HEK293 (cell line): Measurements from ENCODE around the gene SMARCD2.
"Not testable (repeated sequence)": the region's sequence is repeated elsewhere in the genome, so short reads cannot be mapped to it uniquely, and the experiment has no call there.

ENCODE experiments used
- CTCF ChIA-PET: fragments of 350-600 bp; formaldehyde crosslinking; extraction: SDS; loops from one replicate; lab custom pipeline; 2021; ENCODE audit warnings: antibody characterized with exemption; lab: Yijun Ruan, JAX
- POLR2A ChIA-PET: fragments of 300-600 bp; formaldehyde crosslinking; extraction: SDS; loops from one replicate; lab custom pipeline; 2020; ENCODE audit warnings: antibody characterized with exemption, inconsistent platforms; lab: Yijun Ruan, JAX
- H3K27ac ChIP-seq: fragments of 200-500 bp; sonication (Bioruptor generic); 2 replicates; pipeline ENCODE4 v1.5.1; 2014; ENCODE audit warnings: low read depth, low read length, control low read depth, inconsistent platforms; ENCODE audit errors: extremely low read depth
- H3K36me3 ChIP-seq, 2 experiments: fragments of 200-500 bp in 1 of 2; sonication (Bioruptor generic) in 1 of 2; 1 replicate in 1 of 2; 2 replicates in 1 of 2; pipeline ENCODE4 v1.5.1; 2014 to 2017; ENCODE audit warnings: inconsistent platforms in 2 of 2, low read length in 2 of 2; ENCODE audit not compliant: control insufficient read depth in 2 of 2, insufficient read depth in 1 of 2
- H3K4me1 ChIP-seq: fragments of 200-500 bp; sonication (Bioruptor generic); 2 replicates; pipeline ENCODE4 v1.5.1; 2014; ENCODE audit warnings: mild to moderate bottlenecking, low read length, inconsistent platforms; ENCODE audit not compliant: control insufficient read depth, insufficient read depth
- H3K4me3 ChIP-seq: 2 replicates; pipeline ENCODE4 v1.5.1; 2011; ENCODE audit warnings: low read depth, mild to moderate bottlenecking, control low read depth, low read length, moderate library complexity
- H3K9me3 ChIP-seq: fragments of 200-500 bp; sonication (Bioruptor generic); 2 replicates; pipeline ENCODE4 v1.5.1; 2014; ENCODE audit warnings: low read depth, low read length, inconsistent platforms; ENCODE audit not compliant: control insufficient read depth, insufficient read depth
- KLF9 ChIP-seq: fragments of 450-650 bp; formaldehyde crosslinking; IDR thresholded peaks from 2 replicates; pipeline ENCODE4 v1.5.1; 2016; ENCODE audit warnings: missing biosample characterization, missing genetic modification characterization, low read depth
- PBX3 ChIP-seq: sonication (generic); formaldehyde crosslinking; IDR thresholded peaks from 2 replicates; pipeline ENCODE4 v1.8.1; 2022; ENCODE audit warnings: mild to moderate bottlenecking, moderate library complexity, missing genetic modification reagents
- PRDM1 ChIP-seq: fragments of 450-650 bp; formaldehyde crosslinking; IDR thresholded peaks from 2 replicates; pipeline ENCODE4; 2016; ENCODE audit warnings: missing biosample characterization, missing genetic modification characterization
- PRDM4 ChIP-seq: fragments of 450-650 bp; formaldehyde crosslinking; IDR thresholded peaks from 2 replicates; pipeline ENCODE4 v1.5.1; 2017; ENCODE audit warnings: missing biosample characterization, missing genetic modification characterization
- SETDB1 ChIP-seq: IDR thresholded peaks from one replicate; pipeline ENCODE4 v1.6.1; 2017; ENCODE audit warnings: mild to moderate bottlenecking, low read length, moderate library complexity, mixed read lengths; ENCODE audit not compliant: insufficient read length
- ZBTB26 ChIP-seq: fragments of 450-650 bp; formaldehyde crosslinking; optimal IDR thresholded peaks from 2 replicates; pipeline ENCODE3; 2016; ENCODE audit warnings: missing biosample characterization, mild to moderate bottlenecking, missing genetic modification characterization
- ZFP37 ChIP-seq: fragments of 450-650 bp; formaldehyde crosslinking; IDR thresholded peaks from 2 replicates; pipeline ENCODE4 v1.5.1; 2016; ENCODE audit warnings: missing biosample characterization, missing genetic modification characterization
- ZNF140 ChIP-seq: fragments of 450-650 bp; formaldehyde crosslinking; IDR thresholded peaks from 2 replicates; pipeline ENCODE4 v1.5.1; 2016; ENCODE audit warnings: missing biosample characterization, missing genetic modification characterization
- ZNF155 ChIP-seq: fragments of 450-650 bp; formaldehyde crosslinking; IDR thresholded peaks from 2 replicates; pipeline ENCODE4 v1.5.1; 2016; ENCODE audit warnings: missing biosample characterization, missing genetic modification characterization
- ZNF311 ChIP-seq: fragments of 450-650 bp; formaldehyde crosslinking; IDR thresholded peaks from 2 replicates; pipeline ENCODE4 v1.5.1; 2017; ENCODE audit warnings: missing biosample characterization, missing genetic modification characterization, borderline replicate concordance
- ZNF521 ChIP-seq: fragments of 450-650 bp; formaldehyde crosslinking; IDR thresholded peaks from 2 replicates; pipeline ENCODE4 v1.5.1; 2017; ENCODE audit warnings: missing biosample characterization, mild to moderate bottlenecking, missing genetic modification characterization
- ZNF561 ChIP-seq: fragments of 450-650 bp; IDR thresholded peaks from 2 replicates; pipeline ENCODE4 v1.5.1; 2018; ENCODE audit warnings: missing biosample characterization, missing genetic modification characterization, borderline replicate concordance
- ZNF580 ChIP-seq: fragments of 450-650 bp; formaldehyde crosslinking; IDR thresholded peaks from 2 replicates; pipeline ENCODE4 v1.5.1; 2016; ENCODE audit warnings: missing biosample characterization, missing genetic modification characterization
- ZNF654 ChIP-seq: fragments of 450-650 bp; formaldehyde crosslinking; IDR thresholded peaks from 2 replicates; pipeline ENCODE4 v1.5.1; 2016; ENCODE audit warnings: low read depth, missing biosample characterization, missing genetic modification characterization
- ZNF664 ChIP-seq: fragments of 450-650 bp; formaldehyde crosslinking; IDR thresholded peaks from 2 replicates; pipeline ENCODE4 v1.5.1; 2016; ENCODE audit warnings: missing biosample characterization, missing genetic modification characterization
- ZNF692 ChIP-seq: fragments of 450-650 bp; formaldehyde crosslinking; IDR thresholded peaks from 2 replicates; pipeline ENCODE4 v1.5.1; 2016; ENCODE audit warnings: missing biosample characterization, missing genetic modification characterization

Gene SMARCD2

GRCh38 chr17:63796375-63796774, 46.1 kb downstream of the SMARCD2 start:
- POLR2A ChIA-PET: interaction anchor here (0.5 to 1.7 kb wide), 2 partner anchors 23 to 141 kb away, joined by 3 to 18 read pairs; partner anchors contain the start of genes CCDC47 and DDX42

GRCh38 chr17:63792055-63792729, 50.3 kb downstream of the SMARCD2 start:
- H3K36me3 ChIP-seq: peaks cover 97 to 100% of the 10 kb centered on the region in 2 experiments
- H3K27ac ChIP-seq: no peak overlapping the region
- no peak for TF ChIP-seq ZNF521 (tag by site-specific recombination)
- no peak for TF ChIP-seq ZNF140
- no peak for TF ChIP-seq PBX3 (CRISPR knock-in tag)
- no peak for TF ChIP-seq ZBTB26 (tag by site-specific recombination)
- TF ChIP-seq KLF9 (tag by site-specific recombination): no peak
- TF ChIP-seq PRDM4 (tag by site-specific recombination): no peak
- no peak for TF ChIP-seq ZFP37
- TF ChIP-seq ZNF561 (tag by site-specific recombination): no peak
- no peak for TF ChIP-seq ZNF311 (tag by site-specific recombination)
- no peak for TF ChIP-seq PRDM1 (tag by site-specific recombination)
- TF ChIP-seq ZNF664 (tag by site-specific recombination): no peak
- no peak for TF ChIP-seq ZNF654 (tag by site-specific recombination)
- TF ChIP-seq ZNF580 (tag by site-specific recombination): no peak
- TF ChIP-seq ZNF155 (tag by site-specific recombination): no peak
- TF ChIP-seq SETDB1: no peak
- TF ChIP-seq ZNF692 (tag by site-specific recombination): no peak
- H3K9me3 ChIP-seq: no peaks in the 10 kb centered on the region
- no peak overlapping the region for H3K4me3 ChIP-seq
- ChIA-PET POLR2A (interaction anchor here (2.8 kb wide), 1 partner anchor 19 kb away, joined by 8 read pairs; the partner anchor contains the start of genes CCDC47 and DDX42), CTCF (interaction anchor here (0.9 to 1.5 kb wide), 2 partner anchors 17 to 385 kb away, joined by 3 to 5 read pairs; no protein-coding TSS in a partner anchor)
- H3K4me1 ChIP-seq: no peaks in the 10 kb centered on the region

More at GRCh38 chr17:63796375-63796774, 46.1 kb downstream of the SMARCD2 start:
- H3K4me3 ChIP-seq, H3K9me3 ChIP-seq, H3K27ac ChIP-seq, H3K4me1 ChIP-seq: not testable (repeated sequence)
- CTCF ChIA-PET: interaction anchor here (0.9 to 1.2 kb wide), 3 partner anchors 8 to 371 kb away, joined by 3 to 5 read pairs (median 4); partner anchors contain the start of gene CCDC47
- H3K36me3 ChIP-seq: peaks cover 96 to 100% of the 10 kb centered on the region in 2 experiments
